ENCODE data around the gene SLC37A1. TPM values are rescaled to one million over a fixed set of nuclear protein-coding genes. Genes with fewer than 3 reads are reported as not detected.
"Not testable (repeated sequence)": the region's sequence is repeated elsewhere in the genome, so short reads cannot be mapped to it uniquely, and the experiment has no call there.

Gene SLC37A1
- total RNA-seq, 1 experiment from 2014 or later, result 37.7 TPM

DNA sequence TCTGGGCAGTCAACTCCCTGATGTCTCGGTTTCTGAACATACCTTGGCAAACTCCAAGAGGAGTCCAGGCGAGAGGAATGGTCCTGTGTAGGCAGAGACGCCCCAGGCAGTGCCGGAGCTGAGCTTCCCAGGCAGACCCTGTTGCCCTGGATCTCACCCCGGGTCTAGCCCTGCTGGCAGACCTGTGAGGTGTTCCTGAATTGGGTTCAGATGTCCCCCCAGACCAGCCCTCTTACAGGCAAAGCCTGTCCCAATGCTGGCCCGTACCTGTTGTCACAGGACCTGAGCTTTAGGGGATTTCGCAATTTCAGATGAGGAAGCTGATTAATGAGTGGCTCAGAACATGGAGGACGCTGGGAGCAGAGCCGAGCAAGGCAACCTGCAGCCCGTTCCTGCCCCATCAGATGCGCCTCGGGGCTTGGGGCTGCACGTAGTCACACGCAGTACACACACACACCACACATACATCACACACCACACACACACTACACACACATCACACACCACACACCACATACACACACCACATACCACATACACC, 101.2 kb downstream of the SLC37A1 start:
- no CpG with 5 or more reads among the region's 14 CpGs for WGBS (ENCODE audit: extremely low coverage, insufficient read length, low lambda C conversion rate)
- H3K79me1 ChIP-seq (ENCODE audit: insufficient read depth, low read depth, low read length, poor library complexity, severe bottlenecking), result no peaks in the 10 kb centered on the region
- no peak overlapping the region for H4K5ac ChIP-seq (ENCODE audit: insufficient read length, low read depth, low read length)
- no peak overlapping the region for H3K4me3 Mint-ChIP-seq
- H2BK15ac ChIP-seq (ENCODE audit: low read depth, low read length), result no peak overlapping the region
- H3K4me1 ChIP-seq (ENCODE audit: insufficient read depth, low read length), result no peaks in the 10 kb centered on the region
- peaks cover 3% of the 10 kb centered on the region for H4K20me1 ChIP-seq (ENCODE audit: control insufficient read depth, insufficient read depth, insufficient read length)
- no peaks in the 10 kb centered on the region for H3K23me2 ChIP-seq (ENCODE audit: insufficient read length, low read depth, low read length, poor library complexity, severe bottlenecking)
- H2BK12ac ChIP-seq (ENCODE audit: insufficient read length, low read depth, low read length), result no peak overlapping the region
- H3K18ac ChIP-seq (ENCODE audit: insufficient read length, low read depth, low read length), result no peak overlapping the region
- H3K23ac ChIP-seq (ENCODE audit: insufficient read length, low read depth, low read length), result no peak overlapping the region
- H2AFZ ChIP-seq (ENCODE audit: low read length), result no peak overlapping the region
- no peak overlapping the region for H4K91ac ChIP-seq (ENCODE audit: insufficient read length, low read depth, low read length)
- peaks cover 39% of the 10 kb centered on the region for H3K27me3 Mint-ChIP-seq (ENCODE audit: low read depth)
- H3K27ac ChIP-seq (ENCODE audit: insufficient read length, low read depth, low read length), result no peak overlapping the region
- no peak overlapping the region for H3K27ac Mint-ChIP-seq
- H3K4me2 ChIP-seq (ENCODE audit: insufficient read depth, insufficient read length, low read length), result no peak overlapping the region
- H3K56ac ChIP-seq (ENCODE audit: insufficient read length, low read depth, low read length), result no peak overlapping the region
- no peaks in the 10 kb centered on the region for H3K9me3 ChIP-seq (ENCODE audit: control insufficient read depth, low read depth, low read length)
- H2BK20ac ChIP-seq (ENCODE audit: low read depth, low read length, poor library complexity, severe bottlenecking), result no peak overlapping the region
- H3K27me3 ChIP-seq (ENCODE audit: insufficient read depth, low read length), result no peaks in the 10 kb centered on the region
- H3K79me2 ChIP-seq (ENCODE audit: insufficient read depth, low read length), result no peaks in the 10 kb centered on the region
- no peak for DNase-seq
- no peak overlapping the region for H3T11ph ChIP-seq (ENCODE audit: low read length)
- no peak overlapping the region for H4K8ac ChIP-seq (replicated peaks; ENCODE audit: insufficient read length, low read depth, low read length)
- no peak overlapping the region for H3K9ac ChIP-seq (ENCODE audit: extremely low read depth, insufficient read length, low read length)
- no peak overlapping the region for H2BK120ac ChIP-seq (ENCODE audit: low read depth, low read length, poor library complexity, severe bottlenecking)
- no peaks in the 10 kb centered on the region for H3K36me3 Mint-ChIP-seq (ENCODE audit: insufficient read depth in 1 of 3, low read depth in 3 of 3)
- H3K4me1 Mint-ChIP-seq, result peaks cover 3 to 4% of the 10 kb centered on the region in 2 experiments; a peak in 1 of 4 replicates
- no peak overlapping the region for H2BK5ac ChIP-seq (ENCODE audit: insufficient read length, low read length)
- H3K14ac ChIP-seq (ENCODE audit: insufficient read depth, low read length), result no peak overlapping the region
- TF ChIP-seq, protein P1, sequence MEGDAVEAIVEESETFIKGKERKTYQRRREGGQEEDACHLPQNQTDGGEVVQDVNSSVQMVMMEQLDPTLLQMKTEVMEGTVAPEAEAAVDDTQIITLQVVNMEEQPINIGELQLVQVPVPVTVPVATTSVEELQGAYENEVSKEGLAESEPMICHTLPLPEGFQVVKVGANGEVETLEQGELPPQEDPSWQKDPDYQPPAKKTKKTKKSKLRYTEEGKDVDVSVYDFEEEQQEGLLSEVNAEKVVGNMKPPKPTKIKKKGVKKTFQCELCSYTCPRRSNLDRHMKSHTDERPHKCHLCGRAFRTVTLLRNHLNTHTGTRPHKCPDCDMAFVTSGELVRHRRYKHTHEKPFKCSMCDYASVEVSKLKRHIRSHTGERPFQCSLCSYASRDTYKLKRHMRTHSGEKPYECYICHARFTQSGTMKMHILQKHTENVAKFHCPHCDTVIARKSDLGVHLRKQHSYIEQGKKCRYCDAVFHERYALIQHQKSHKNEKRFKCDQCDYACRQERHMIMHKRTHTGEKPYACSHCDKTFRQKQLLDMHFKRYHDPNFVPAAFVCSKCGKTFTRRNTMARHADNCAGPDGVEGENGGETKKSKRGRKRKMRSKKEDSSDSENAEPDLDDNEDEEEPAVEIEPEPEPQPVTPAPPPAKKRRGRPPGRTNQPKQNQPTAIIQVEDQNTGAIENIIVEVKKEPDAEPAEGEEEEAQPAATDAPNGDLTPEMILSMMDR (conservative IDR thresholded peaks at IDR 0.05), result no peak
- H3K4ac ChIP-seq (ENCODE audit: low read depth, low read length), result no peak overlapping the region
- no peak overlapping the region for H2AK5ac ChIP-seq (ENCODE audit: insufficient read length, low read length)
- no peaks in the 10 kb centered on the region; a peak in 1 of 5 replicates for H3K9me3 Mint-ChIP-seq

DNA sequence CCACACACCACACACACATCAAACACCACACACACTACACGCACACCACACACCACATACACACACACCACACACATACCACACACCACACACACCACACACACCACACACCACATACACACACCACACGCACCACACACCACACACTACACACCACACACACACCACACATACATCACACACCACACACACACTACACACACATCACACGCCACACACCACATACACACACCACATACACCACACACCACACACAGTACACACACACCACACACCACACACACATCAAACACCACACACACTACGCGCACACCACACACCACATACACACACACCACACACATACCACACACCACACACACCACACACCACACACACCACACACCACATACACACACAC, 101.7 kb downstream of the SLC37A1 start:
- H3K36me3 Mint-ChIP-seq (ENCODE audit: insufficient read depth in 1 of 3, low read depth in 3 of 3); H3K18ac ChIP-seq (ENCODE audit: insufficient read length, low read depth, low read length); H3T11ph ChIP-seq (ENCODE audit: low read length); H3K4me1 Mint-ChIP-seq; H3K79me2 ChIP-seq (ENCODE audit: insufficient read depth, low read length); H3K27me3 ChIP-seq (ENCODE audit: insufficient read depth, low read length); H4K5ac ChIP-seq (ENCODE audit: insufficient read length, low read depth, low read length); H3K9me3 ChIP-seq (ENCODE audit: control insufficient read depth, low read depth, low read length); H3K23ac ChIP-seq (ENCODE audit: insufficient read length, low read depth, low read length); H3K4me2 ChIP-seq (ENCODE audit: insufficient read depth, insufficient read length, low read length); H4K8ac ChIP-seq (replicated peaks; ENCODE audit: insufficient read length, low read depth, low read length); H2BK120ac ChIP-seq (ENCODE audit: low read depth, low read length, poor library complexity, severe bottlenecking); H3K4ac ChIP-seq (ENCODE audit: low read depth, low read length); H3K56ac ChIP-seq (ENCODE audit: insufficient read length, low read depth, low read length); H4K91ac ChIP-seq (ENCODE audit: insufficient read length, low read depth, low read length); H2BK12ac ChIP-seq (ENCODE audit: insufficient read length, low read depth, low read length); H3K23me2 ChIP-seq (ENCODE audit: insufficient read length, low read depth, low read length, poor library complexity, severe bottlenecking); H3K4me1 ChIP-seq (ENCODE audit: insufficient read depth, low read length); H3K27ac ChIP-seq (ENCODE audit: insufficient read length, low read depth, low read length); H3K4me3 Mint-ChIP-seq; H3K14ac ChIP-seq (ENCODE audit: insufficient read depth, low read length); DNase-seq; H2BK20ac ChIP-seq (ENCODE audit: low read depth, low read length, poor library complexity, severe bottlenecking); H3K79me1 ChIP-seq (ENCODE audit: insufficient read depth, low read depth, low read length, poor library complexity, severe bottlenecking); H4K20me1 ChIP-seq (ENCODE audit: control insufficient read depth, insufficient read depth, insufficient read length); H2AK5ac ChIP-seq (ENCODE audit: insufficient read length, low read length); H2BK5ac ChIP-seq (ENCODE audit: insufficient read length, low read length); H3K9ac ChIP-seq (ENCODE audit: extremely low read depth, insufficient read length, low read length); H2AFZ ChIP-seq (ENCODE audit: low read length); H2BK15ac ChIP-seq (ENCODE audit: low read depth, low read length); H3K9me3 Mint-ChIP-seq; H3K27ac Mint-ChIP-seq: not testable (repeated sequence)
- H3K27me3 Mint-ChIP-seq (ENCODE audit: low read depth), result peaks cover 39% of the 10 kb centered on the region
- 100% methylated on average over 1 of the region's 5 CpGs for WGBS (ENCODE audit: extremely low coverage, insufficient read length, low lambda C conversion rate)
